ENCODE results near the gene SARS2.

Gene SARS2

DNA sequence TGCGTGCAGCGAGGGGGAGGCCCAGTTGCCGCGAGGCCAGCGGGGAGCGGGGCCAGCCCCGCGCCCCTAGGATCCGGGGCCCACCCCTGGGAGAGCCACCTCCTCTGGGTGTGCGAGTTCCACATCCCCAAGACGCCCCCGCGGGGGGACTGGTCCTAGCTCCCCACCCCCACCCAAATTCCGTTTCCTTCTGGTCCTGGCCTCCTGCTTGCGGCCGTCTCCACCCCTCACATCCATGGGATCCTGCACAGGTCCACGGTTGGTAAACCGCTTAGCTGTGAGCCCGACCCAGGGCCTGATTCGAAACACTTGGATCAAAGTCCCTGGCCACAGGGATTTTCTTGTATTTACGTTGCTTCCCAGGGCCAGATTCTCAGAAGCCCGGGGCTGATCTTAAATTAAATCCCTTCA is 45.3 kb upstream of the SARS2 start:
- no peak overlapping the region for H2AK5ac ChIP-seq (ENCODE audit: low read length)
- no peak overlapping the region for H3K23ac ChIP-seq (ENCODE audit: low read length)
- peak overlapping the region; percentile 77 for H2AFZ ChIP-seq (ENCODE audit: insufficient read depth, low read length, poor library complexity)
- H3K14ac ChIP-seq (ENCODE audit: low read length): peak overlapping the region; percentile 42
- WGBS (ENCODE audit: extremely low coverage, insufficient coverage, insufficient read length): no CpG with 5 or more reads among the region's 22 CpGs
- peak overlapping the region; percentile 49 for H3K9ac ChIP-seq (ENCODE audit: low read length)
- H3K27ac ChIP-seq (ENCODE audit: low read depth, low read length): no peak overlapping the region
- H3K79me2 ChIP-seq (ENCODE audit: control insufficient read depth, insufficient read depth, low read length, poor library complexity): no peaks in the 10 kb centered on the region
- H2BK12ac ChIP-seq (ENCODE audit: low read length): peak overlapping the region; percentile 4
- peaks cover 7 to 9% of the 10 kb centered on the region in 2 experiments for H3K4me1 ChIP-seq (ENCODE audit: control insufficient read depth in 1 of 2, insufficient read depth in 2 of 2, low read length in 2 of 2)
- H3K4me2 ChIP-seq (ENCODE audit: low read length): peak overlapping the region; percentile 74
- H3K18ac ChIP-seq (ENCODE audit: low read length): peak overlapping the region; percentile 43
- H3K4ac ChIP-seq (ENCODE audit: low read depth, low read length): no peak overlapping the region
- peak overlapping the region; percentile 79 for H4K91ac ChIP-seq (ENCODE audit: low read depth, low read length)
- H4K12ac ChIP-seq (ENCODE audit: low read depth, low read length): peak overlapping the region; percentile 35
- H2BK5ac ChIP-seq (ENCODE audit: low read depth, low read length, poor library complexity): no peak overlapping the region
- no peaks in the 10 kb centered on the region for H3K27me3 ChIP-seq (ENCODE audit: insufficient read depth, low read length)
- peak overlapping the region; percentile 66 for H3K4me3 ChIP-seq (ENCODE audit: low read depth, low read length)
- H3K79me1 ChIP-seq (ENCODE audit: low read length): peaks cover 9% of the 10 kb centered on the region
- H2BK120ac ChIP-seq (ENCODE audit: insufficient read depth, low read length, poor library complexity): no peak overlapping the region
- H3K36me3 ChIP-seq (ENCODE audit: control insufficient read depth in 1 of 2, insufficient read depth in 2 of 2, low read length in 2 of 2): no peaks in the 10 kb centered on the region
- peak overlapping the region; percentile 25 for H4K8ac ChIP-seq (ENCODE audit: low read depth, low read length)
- DNase-seq: peak in 1 of 2 donors; percentile 12
- H3K9me3 ChIP-seq (ENCODE audit: insufficient read depth, low read depth, low read length): peaks cover 3% of the 10 kb centered on the region

DNA sequence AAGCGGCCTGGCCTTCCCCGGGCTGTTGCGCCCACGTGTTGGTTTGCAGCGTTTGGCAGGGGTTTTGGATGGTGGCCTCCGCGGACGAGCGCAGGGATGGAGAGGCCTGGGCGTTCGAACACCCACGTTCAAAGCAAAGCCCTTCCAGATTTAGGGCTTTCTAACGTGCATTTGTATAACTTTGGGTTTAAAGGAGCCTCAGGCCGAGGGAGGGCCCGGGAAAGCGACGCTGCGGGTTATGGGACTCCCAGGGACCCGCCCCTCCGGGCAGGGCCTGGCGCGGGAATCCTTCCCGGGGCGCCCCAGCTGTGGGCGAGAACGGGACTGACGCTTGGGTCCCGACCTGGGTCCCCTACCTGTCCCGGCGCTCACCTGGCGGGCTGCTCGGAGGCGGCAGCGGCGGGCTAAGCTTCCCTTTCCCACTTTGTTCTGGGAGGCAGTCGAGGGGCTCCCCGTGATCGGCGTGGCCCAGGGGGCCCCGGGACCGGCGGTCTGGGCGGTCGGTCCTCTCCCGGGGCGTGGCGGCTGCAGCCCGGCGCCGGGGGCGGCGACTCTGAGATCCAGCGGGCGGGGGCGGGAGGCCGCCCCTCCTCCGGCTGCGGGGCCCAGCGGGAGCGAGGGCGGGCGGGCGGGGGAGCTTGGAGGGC is 44.8 kb upstream of the SARS2 start, which contains the start of gene FBXO17:
Gene FBXO17 (minus strand): TSS at position 529 of the 647 bp plus-strand sequence. CDS start 25,423 bp downstream, outside the sequence.
- peak within 1 kb of the TSS; percentile 77 for H3K9ac ChIP-seq (ENCODE audit: low read length)
- peak in 1 of 2 donors; percentile 38 for DNase-seq

DNA sequence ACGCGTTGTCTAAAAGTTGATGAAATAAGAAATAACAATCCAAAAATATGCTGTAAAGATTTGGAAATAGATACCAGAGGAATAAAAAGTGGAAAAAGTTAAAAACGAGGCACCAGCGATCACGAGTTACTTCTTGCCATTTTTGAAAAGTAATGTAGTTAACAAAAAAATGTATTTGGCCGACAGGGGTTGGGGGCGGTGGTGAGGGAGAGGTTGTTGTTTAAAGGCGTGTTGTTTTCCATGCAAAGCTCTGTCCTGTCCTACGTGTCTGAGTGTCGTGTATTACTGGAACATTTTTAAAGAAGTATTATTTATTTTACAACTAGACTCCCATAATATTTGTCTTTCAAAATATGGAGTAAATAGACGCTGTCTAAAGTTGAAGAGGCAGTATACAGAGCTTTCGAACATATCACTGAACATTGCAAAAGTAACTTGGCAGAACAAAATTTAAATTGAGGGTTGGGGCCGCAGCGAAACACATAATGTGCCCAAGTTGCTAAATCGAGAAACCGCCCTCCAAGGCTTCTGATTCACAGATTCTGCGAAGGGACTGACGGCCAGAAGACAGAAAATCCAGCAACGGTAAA is 44.2 kb upstream of the SARS2 start:
- WGBS (ENCODE audit: extremely low coverage, insufficient coverage, insufficient read length): no CpG with 5 or more reads among the region's 19 CpGs
- Histone ChIP-seq H4K12ac (ENCODE audit: low read depth, low read length) (no peak overlapping the region), H3K4me3 (ENCODE audit: low read depth, low read length) (no peak overlapping the region)

More for the DNA sequence above, 44.8 kb upstream of the SARS2 start, which contains the start of gene FBXO17:
- Histone ChIP-seq H2AK5ac (ENCODE audit: low read length) (no peak within 1 kb of the TSS), H4K91ac (ENCODE audit: low read depth, low read length) (peak within 1 kb of the TSS; percentile 79), H3K79me2 (ENCODE audit: control insufficient read depth, insufficient read depth, low read length, poor library complexity) (no peaks in the 10 kb centered on the region), H2AFZ (ENCODE audit: insufficient read depth, low read length, poor library complexity) (peak within 1 kb of the TSS; percentile 92), H3K4me3 (ENCODE audit: low read depth, low read length) (peak within 1 kb of the TSS; percentile 74), H4K8ac (ENCODE audit: low read depth, low read length) (peak within 1 kb of the TSS; percentile 57), H3K27me3 (ENCODE audit: insufficient read depth, low read length) (no peaks in the 10 kb centered on the region), H3K18ac (ENCODE audit: low read length) (peak within 1 kb of the TSS; percentile 76), H2BK120ac (ENCODE audit: insufficient read depth, low read length, poor library complexity) (peak within 1 kb of the TSS; percentile 48), H3K4ac (ENCODE audit: low read depth, low read length) (no peak within 1 kb of the TSS), H3K27ac (ENCODE audit: low read depth, low read length) (no peak within 1 kb of the TSS), H3K14ac (ENCODE audit: low read length) (peak within 1 kb of the TSS; percentile 74), H3K23ac (ENCODE audit: low read length) (no peak within 1 kb of the TSS), H3K4me2 (ENCODE audit: low read length) (peak within 1 kb of the TSS; percentile 74), H4K12ac (ENCODE audit: low read depth, low read length) (peak within 1 kb of the TSS; percentile 35), H3K79me1 (ENCODE audit: low read length) (peaks cover 9% of the 10 kb centered on the region), H3K4me1 (ENCODE audit: control insufficient read depth in 1 of 2, insufficient read depth in 2 of 2, low read length in 2 of 2) (peaks cover 7 to 9% of the 10 kb centered on the region in 2 experiments), H2BK5ac (ENCODE audit: low read depth, low read length, poor library complexity) (peak within 1 kb of the TSS; percentile 60), H3K9me3 (ENCODE audit: insufficient read depth, low read depth, low read length) (no peaks in the 10 kb centered on the region), H2BK12ac (ENCODE audit: low read length) (peak within 1 kb of the TSS; percentile 11), H3K36me3 (ENCODE audit: control insufficient read depth in 1 of 2, insufficient read depth in 2 of 2, low read length in 2 of 2) (no peaks in the 10 kb centered on the region)
- no CpG with 5 or more reads among the region's 63 CpGs for WGBS (ENCODE audit: extremely low coverage, insufficient coverage, insufficient read length)

DNA sequence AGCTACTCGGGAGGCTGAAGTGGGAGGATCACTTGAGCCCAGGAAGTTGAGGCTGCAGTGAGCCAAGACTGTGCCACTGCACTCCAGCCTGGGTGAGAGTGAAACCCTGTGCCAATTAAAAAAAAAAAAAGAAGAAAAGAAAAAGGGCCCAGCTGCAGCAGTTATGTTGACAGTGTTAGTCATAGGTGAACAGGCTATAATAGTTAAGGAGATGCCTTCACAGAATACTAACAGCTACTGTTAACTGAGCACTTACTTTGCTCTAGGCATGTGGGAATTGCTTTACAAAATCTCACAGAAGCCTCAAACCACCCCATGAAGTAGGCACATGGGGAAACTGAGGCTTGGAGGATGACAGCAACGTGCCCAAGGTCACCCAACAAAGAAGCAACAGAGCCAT is 41.1 kb upstream of the SARS2 start:
- H3K18ac ChIP-seq (ENCODE audit: low read length): no peak overlapping the region
- no peak for DNase-seq
- no peak overlapping the region for H3K14ac ChIP-seq (ENCODE audit: low read length)
- no peak overlapping the region for H4K91ac ChIP-seq (ENCODE audit: low read depth, low read length)
- H2AFZ ChIP-seq (ENCODE audit: insufficient read depth, low read length, poor library complexity): no peak overlapping the region
- H3K4me3 ChIP-seq (ENCODE audit: low read depth, low read length): no peak overlapping the region
- H2BK5ac ChIP-seq (ENCODE audit: low read depth, low read length, poor library complexity): no peak overlapping the region
- no peak overlapping the region for H3K27ac ChIP-seq (ENCODE audit: low read depth, low read length)
- H3K27me3 ChIP-seq (ENCODE audit: insufficient read depth, low read length): no peaks in the 10 kb centered on the region
- H2BK12ac ChIP-seq (ENCODE audit: low read length): no peak overlapping the region
- no peaks in the 10 kb centered on the region for H3K79me2 ChIP-seq (ENCODE audit: control insufficient read depth, insufficient read depth, low read length, poor library complexity)
- H3K4me2 ChIP-seq (ENCODE audit: low read length): no peak overlapping the region
- H3K9ac ChIP-seq (ENCODE audit: low read length): no peak overlapping the region
- H2AK5ac ChIP-seq (ENCODE audit: low read length): no peak overlapping the region
- no peak overlapping the region for H2BK120ac ChIP-seq (ENCODE audit: insufficient read depth, low read length, poor library complexity)
- no CpG with 5 or more reads among the region's 2 CpGs for WGBS (ENCODE audit: extremely low coverage, insufficient coverage, insufficient read length)
- H4K12ac ChIP-seq (ENCODE audit: low read depth, low read length): no peak overlapping the region
- H3K9me3 ChIP-seq (ENCODE audit: insufficient read depth, low read depth, low read length): no peaks in the 10 kb centered on the region
- H3K23ac ChIP-seq (ENCODE audit: low read length): no peak overlapping the region
- peaks cover 9% of the 10 kb centered on the region for H3K79me1 ChIP-seq (ENCODE audit: low read length)
- no peaks in the 10 kb centered on the region for H3K36me3 ChIP-seq (ENCODE audit: control insufficient read depth in 1 of 2, insufficient read depth in 2 of 2, low read length in 2 of 2)
- peaks cover 7 to 9% of the 10 kb centered on the region in 2 experiments for H3K4me1 ChIP-seq (ENCODE audit: control insufficient read depth in 1 of 2, insufficient read depth in 2 of 2, low read length in 2 of 2)
- H4K8ac ChIP-seq (ENCODE audit: low read depth, low read length): no peak overlapping the region
- no peak overlapping the region for H3K4ac ChIP-seq (ENCODE audit: low read depth, low read length)

More for the DNA sequence above, 44.2 kb upstream of the SARS2 start:
- H2AK5ac ChIP-seq (ENCODE audit: low read length): no peak overlapping the region
- H4K91ac ChIP-seq (ENCODE audit: low read depth, low read length): no peak overlapping the region
- H3K4ac ChIP-seq (ENCODE audit: low read depth, low read length): no peak overlapping the region
- H3K36me3 ChIP-seq (ENCODE audit: control insufficient read depth in 1 of 2, insufficient read depth in 2 of 2, low read length in 2 of 2): no peaks in the 10 kb centered on the region
- no peaks in the 10 kb centered on the region for H3K79me2 ChIP-seq (ENCODE audit: control insufficient read depth, insufficient read depth, low read length, poor library complexity)
- peak overlapping the region; percentile 92 for H2AFZ ChIP-seq (ENCODE audit: insufficient read depth, low read length, poor library complexity)
- H2BK12ac ChIP-seq (ENCODE audit: low read length): no peak overlapping the region
- peak overlapping the region; percentile 8 for H3K14ac ChIP-seq (ENCODE audit: low read length)
- peak overlapping the region; percentile 57 for H4K8ac ChIP-seq (ENCODE audit: low read depth, low read length)
- peak overlapping the region; percentile 76 for H3K18ac ChIP-seq (ENCODE audit: low read length)
- no peaks in the 10 kb centered on the region for H3K9me3 ChIP-seq (ENCODE audit: insufficient read depth, low read depth, low read length)
- peaks cover 7 to 9% of the 10 kb centered on the region in 2 experiments for H3K4me1 ChIP-seq (ENCODE audit: control insufficient read depth in 1 of 2, insufficient read depth in 2 of 2, low read length in 2 of 2)
- no peak overlapping the region for H2BK5ac ChIP-seq (ENCODE audit: low read depth, low read length, poor library complexity)
- H3K4me2 ChIP-seq (ENCODE audit: low read length): peak overlapping the region; percentile 74
- no peak for DNase-seq
- H3K9ac ChIP-seq (ENCODE audit: low read length): no peak overlapping the region
- no peak overlapping the region for H3K27ac ChIP-seq (ENCODE audit: low read depth, low read length)
- no peaks in the 10 kb centered on the region for H3K27me3 ChIP-seq (ENCODE audit: insufficient read depth, low read length)
- peaks cover 9% of the 10 kb centered on the region for H3K79me1 ChIP-seq (ENCODE audit: low read length)
- H3K23ac ChIP-seq (ENCODE audit: low read length): no peak overlapping the region
- H2BK120ac ChIP-seq (ENCODE audit: insufficient read depth, low read length, poor library complexity): no peak overlapping the region

All from trophoblast cell (in vitro differentiated cells and primary cell).